Measurements from ENCODE around the gene SRA1. TPM values are rescaled to one million over a fixed set of nuclear protein-coding genes. Genes with fewer than 3 reads are reported as not detected.

SRA1 gene
- total and polyA plus RNA-seq, 7 experiments from 2014 or later = 23.8 to 45.5 (median 34.0) TPM

DNA sequence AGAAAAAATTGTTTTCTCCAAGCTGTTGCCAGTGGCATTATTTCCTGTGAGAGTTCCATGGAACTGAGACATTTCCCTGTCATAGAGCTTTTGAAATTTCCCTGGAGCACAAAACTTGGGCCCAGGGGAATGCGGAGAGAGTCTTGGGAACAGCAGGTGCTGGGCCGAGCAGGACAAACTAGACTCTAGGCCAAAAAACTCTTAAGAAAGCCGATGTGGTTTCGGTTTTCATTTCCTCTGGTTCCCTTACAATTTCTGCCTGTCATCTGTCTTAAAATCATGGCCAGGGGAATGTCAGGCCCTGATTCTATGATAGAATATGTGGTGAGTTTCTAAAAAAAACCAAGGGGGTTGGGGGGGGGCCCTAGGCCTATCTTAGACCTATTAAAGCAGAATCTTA lies 11.9 kb upstream of the SRA1 start:
- ChIA-PET CTCF (interaction anchor here (0.8 kb wide), 1 partner anchor 16 kb away, joined by 3 read pairs; no protein-coding TSS in a partner anchor), POLR2A (interaction anchor here (0.6 to 16.3 kb wide), 7 partner anchors 12 to 168 kb away, joined by 3 to 248 read pairs (median 5); partner anchors contain the start of genes CD14, EIF4EBP3, IK and NDUFA2)
- Histone ChIP-seq H3K4me3 (ENCODE audit: low read length) (peak overlapping the region; percentile 9), H3K9me3 (ENCODE audit: control insufficient read depth in 2 of 3, low read length in 3 of 3) (no peaks in the 10 kb centered on the region), H3K4me1 (ENCODE audit: control insufficient read depth in 2 of 2, insufficient read depth in 2 of 2, low read length in 2 of 2) (peaks cover 18 to 22% of the 10 kb centered on the region in 2 donors), H3K27ac (ENCODE audit: low read depth, low read length) (peak overlapping the region; percentile 83), H3K36me3 (ENCODE audit: control insufficient read depth in 2 of 3, insufficient read depth in 3 of 3, low read length in 3 of 3) (peaks cover 0 to 30% (median 0%) of the 10 kb centered on the region in 3 experiments), H3K27me3 (ENCODE audit: control insufficient read depth in 2 of 2, insufficient read depth in 2 of 2, low read length in 2 of 2) (no peaks in the 10 kb centered on the region)
- Mint-ChIP-seq H3K36me3 (peaks cover 8 to 39% (median 16%) of the 10 kb centered on the region in 5 donors), H3K27ac (peak overlapping the region; percentile 96 to 99 (median 98)), H3K27me3 (no peaks in the 10 kb centered on the region), H3K9me3 (no peaks in the 10 kb centered on the region), H3K4me1 (peaks cover 33 to 68% (median 58%) of the 10 kb centered on the region in 7 donors), H3K4me3 (peak overlapping the region; percentile 70 to 87 (median 82))
- no peak for ATAC-seq
- intact Hi-C loops (cut with micrococcal nuclease) = loop anchor here (10.0 kb wide), 1 partner anchor 1046 kb away; the partner anchor contains the start of gene DIAPH1 (in 2 of the 2)
- DNase-seq = peak in 1 of 9 donors; percentile 19

DNA sequence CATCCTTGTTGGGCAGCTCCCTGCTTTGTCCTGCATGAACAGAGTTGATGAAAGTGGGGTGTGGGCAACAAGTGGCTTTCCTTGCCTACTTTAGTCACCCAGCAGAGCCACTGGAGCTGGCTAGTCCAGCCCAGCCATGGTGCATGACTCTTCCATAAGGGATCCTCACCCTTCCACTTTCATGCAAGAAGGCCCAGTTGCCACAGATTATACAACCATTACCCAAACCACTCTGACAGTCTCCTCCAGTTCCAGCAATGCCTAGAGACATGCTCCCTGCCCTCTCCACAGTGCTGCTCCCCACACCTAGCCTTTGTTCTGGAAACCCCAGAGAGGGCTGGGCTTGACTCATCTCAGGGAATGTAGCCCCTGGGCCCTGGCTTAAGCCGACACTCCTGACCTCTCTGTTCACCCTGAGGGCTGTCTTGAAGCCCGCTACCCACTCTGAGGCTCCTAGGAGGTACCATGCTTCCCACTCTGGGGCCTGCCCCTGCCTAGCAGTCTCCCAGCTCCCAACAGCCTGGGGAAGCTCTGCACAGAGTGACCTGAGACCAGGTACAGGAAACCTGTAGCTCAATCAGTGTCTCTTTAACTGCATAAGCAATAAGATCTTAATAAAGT lies 11.3 kb upstream of the SRA1 start:
- Histone ChIP-seq H3K27me3 (ENCODE audit: control insufficient read depth in 2 of 2, insufficient read depth in 2 of 2, low read length in 2 of 2) (no peaks in the 10 kb centered on the region), H3K4me3 (ENCODE audit: low read length) (peak overlapping the region; percentile 9), H3K9me3 (ENCODE audit: control insufficient read depth in 2 of 3, low read length in 3 of 3) (no peaks in the 10 kb centered on the region), H3K27ac (ENCODE audit: low read depth, low read length) (peak overlapping the region; percentile 83), H3K36me3 (ENCODE audit: control insufficient read depth in 2 of 3, insufficient read depth in 3 of 3, low read length in 3 of 3) (peaks cover 0 to 30% (median 0%) of the 10 kb centered on the region in 3 experiments), H3K4me1 (ENCODE audit: control insufficient read depth in 2 of 2, insufficient read depth in 2 of 2, low read length in 2 of 2) (peaks cover 21 to 27% of the 10 kb centered on the region in 2 donors)
- no peak for DNase-seq
- Mint-ChIP-seq H3K36me3 (peaks cover 8 to 36% (median 16%) of the 10 kb centered on the region in 5 donors), H3K4me3 (peak overlapping the region; percentile 21 to 87 (median 82)), H3K4me1 (peaks cover 33 to 74% (median 63%) of the 10 kb centered on the region in 7 donors), H3K27me3 (no peaks in the 10 kb centered on the region), H3K27ac (peak overlapping the region; percentile 96 to 99 (median 98)), H3K9me3 (no peaks in the 10 kb centered on the region)
- ATAC-seq = no peak
- ChIA-PET CTCF (no interaction called here), POLR2A (interaction anchor here (0.8 to 16.3 kb wide), 6 partner anchors 11 to 167 kb away, joined by 3 to 248 read pairs (median 4); partner anchors contain the start of genes CD14, EIF4EBP3, IK and NDUFA2)
- intact Hi-C loops (cut with micrococcal nuclease) = loop anchor here (10.0 kb wide), 1 partner anchor 1046 kb away; the partner anchor contains the start of gene DIAPH1 (in 2 of the 2)

DNA sequence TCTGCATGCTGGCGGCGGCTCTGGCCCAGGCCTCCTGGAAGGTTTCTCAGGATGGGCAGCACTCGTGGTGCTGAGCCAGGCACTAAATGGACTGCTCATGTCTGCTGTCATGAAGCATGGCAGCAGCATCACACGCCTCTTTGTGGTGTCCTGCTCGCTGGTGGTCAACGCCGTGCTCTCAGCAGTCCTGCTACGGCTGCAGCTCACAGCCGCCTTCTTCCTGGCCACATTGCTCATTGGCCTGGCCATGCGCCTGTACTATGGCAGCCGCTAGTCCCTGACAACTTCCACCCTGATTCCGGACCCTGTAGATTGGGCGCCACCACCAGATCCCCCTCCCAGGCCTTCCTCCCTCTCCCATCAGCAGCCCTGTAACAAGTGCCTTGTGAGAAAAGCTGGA lies 10.6 kb upstream of the SRA1 start:
- Histone ChIP-seq H3K4me3 (ENCODE audit: low read length) (no peak overlapping the region), H3K27ac (ENCODE audit: low read depth, low read length) (no peak overlapping the region), H3K4me1 (ENCODE audit: control insufficient read depth in 2 of 2, insufficient read depth in 2 of 2, low read length in 2 of 2) (peaks cover 28 to 30% of the 10 kb centered on the region in 2 donors), H3K9me3 (ENCODE audit: control insufficient read depth in 2 of 3, low read length in 3 of 3) (no peaks in the 10 kb centered on the region), H3K27me3 (ENCODE audit: control insufficient read depth in 2 of 2, insufficient read depth in 2 of 2, low read length in 2 of 2) (no peaks in the 10 kb centered on the region), H3K36me3 (ENCODE audit: control insufficient read depth in 2 of 3, insufficient read depth in 3 of 3, low read length in 3 of 3) (peaks cover 0 to 30% (median 0%) of the 10 kb centered on the region in 3 experiments)
- no peak for DNase-seq
- Mint-ChIP-seq H3K27me3 (no peaks in the 10 kb centered on the region), H3K4me1 (peaks cover 33 to 81% (median 68%) of the 10 kb centered on the region in 7 donors), H3K27ac (peak overlapping the region in 7 of 9 donors; percentile 31 to 99 (median 96)), H3K9me3 (no peaks in the 10 kb centered on the region), H3K36me3 (peaks cover 3 to 36% (median 12%) of the 10 kb centered on the region in 5 donors), H3K4me3 (peak overlapping the region in 2 of 10 donors; percentile 15 to 73)
- CTCF ChIA-PET = no interaction called here
- intact Hi-C loops (cut with micrococcal nuclease) = loop anchor here (10.0 kb wide), 1 partner anchor 1047 kb away; the partner anchor contains the start of gene DIAPH1 (in 2 of the 2)
- no peak for ATAC-seq
- POLR2A ChIA-PET = interaction anchor here (1.2 to 16.3 kb wide), 4 partner anchors 10 to 75 kb away, joined by 4 to 248 read pairs (median 6); partner anchors contain the start of genes CD14, EIF4EBP3 and SRA1

DNA sequence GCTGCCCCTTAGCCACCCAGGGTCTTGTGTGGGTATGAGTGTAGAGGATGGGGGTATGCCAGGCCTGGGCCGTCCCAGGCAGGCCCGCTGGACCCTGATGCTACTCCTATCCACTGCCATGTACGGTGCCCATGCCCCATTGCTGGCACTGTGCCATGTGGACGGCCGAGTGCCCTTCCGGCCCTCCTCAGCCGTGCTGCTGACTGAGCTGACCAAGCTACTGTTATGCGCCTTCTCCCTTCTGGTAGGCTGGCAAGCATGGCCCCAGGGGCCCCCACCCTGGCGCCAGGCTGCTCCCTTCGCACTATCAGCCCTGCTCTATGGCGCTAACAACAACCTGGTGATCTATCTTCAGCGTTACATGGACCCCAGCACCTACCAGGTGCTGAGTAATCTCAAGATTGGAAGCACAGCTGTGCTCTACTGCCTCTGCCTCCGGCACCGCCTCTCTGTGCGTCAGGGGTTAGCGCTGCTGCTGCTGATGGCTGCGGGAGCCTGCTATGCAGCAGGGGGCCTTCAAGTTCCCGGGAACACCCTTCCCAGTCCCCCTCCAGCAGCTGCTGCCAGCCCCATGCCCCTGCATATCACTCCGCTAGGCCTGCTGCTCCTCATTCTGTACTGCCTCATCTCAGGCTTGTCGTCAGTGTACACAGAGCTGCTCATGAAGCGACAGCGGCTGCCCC lies 10.0 kb upstream of the SRA1 start:
- H3K36me3 ChIP-seq (ENCODE audit: control insufficient read depth in 2 of 3, insufficient read depth in 3 of 3, low read length in 3 of 3) = peaks cover 0 to 30% (median 0%) of the 10 kb centered on the region in 3 experiments
- peaks cover 3 to 36% (median 12%) of the 10 kb centered on the region in 5 donors for H3K36me3 Mint-ChIP-seq
- H3K9me3 Mint-ChIP-seq = no peaks in the 10 kb centered on the region
- H3K27me3 ChIP-seq (ENCODE audit: control insufficient read depth in 2 of 2, insufficient read depth in 2 of 2, low read length in 2 of 2) = no peaks in the 10 kb centered on the region
- intact Hi-C loops (cut with micrococcal nuclease) = loop anchor here (10.0 kb wide), 1 partner anchor 1048 kb away; the partner anchor contains the start of gene DIAPH1 (in 2 of the 2)
- no peak overlapping the region for H3K27ac ChIP-seq (ENCODE audit: low read depth, low read length)
- H3K4me3 Mint-ChIP-seq = peak overlapping the region in 8 of 10 donors; percentile 17 to 96 (median 44)
- no peaks in the 10 kb centered on the region for H3K27me3 Mint-ChIP-seq
- H3K9me3 ChIP-seq (ENCODE audit: control insufficient read depth in 2 of 3, low read length in 3 of 3) = no peaks in the 10 kb centered on the region
- H3K4me3 ChIP-seq (ENCODE audit: low read length) = no peak overlapping the region
- no peak for DNase-seq
- H3K4me1 Mint-ChIP-seq = peaks cover 33 to 86% (median 74%) of the 10 kb centered on the region in 7 donors
- H3K27ac Mint-ChIP-seq = peak overlapping the region; percentile 31 to 99 (median 78)
- H3K4me1 ChIP-seq (ENCODE audit: control insufficient read depth in 2 of 2, insufficient read depth in 2 of 2, low read length in 2 of 2) = peaks cover 28 to 30% of the 10 kb centered on the region in 2 donors
- no peak for ATAC-seq
- ChIA-PET POLR2A (interaction anchor here (1.1 to 16.3 kb wide), 7 partner anchors 10 to 80 kb away, joined by 3 to 248 read pairs (median 4); partner anchors contain the start of genes CD14, EIF4EBP3, IK and NDUFA2), CTCF (no interaction called here)

DNA sequence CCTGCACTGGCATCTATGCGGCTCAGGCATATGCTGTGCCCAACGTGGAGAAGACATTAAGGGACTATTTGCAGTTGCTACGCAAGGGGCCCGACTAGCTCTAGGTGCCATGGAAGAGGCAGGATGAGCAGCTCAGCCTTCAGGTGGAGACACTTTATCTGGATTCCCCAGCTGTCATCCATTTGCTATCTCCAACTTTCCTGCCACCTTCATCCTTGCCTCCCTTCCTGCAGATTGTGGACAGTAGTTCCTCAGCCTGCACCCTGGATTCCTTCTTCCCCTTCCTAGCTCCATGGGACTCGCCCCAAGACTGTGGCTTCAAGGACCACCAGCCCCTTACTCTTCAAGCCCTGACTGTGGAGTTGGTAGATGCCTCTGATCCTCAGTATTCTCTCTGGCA lies 9.4 kb upstream of the SRA1 start:
- no peaks in the 10 kb centered on the region for H3K27me3 ChIP-seq (ENCODE audit: control insufficient read depth in 2 of 2, insufficient read depth in 2 of 2, low read length in 2 of 2)
- peaks cover 33 to 86% (median 74%) of the 10 kb centered on the region in 7 donors for H3K4me1 Mint-ChIP-seq
- no peaks in the 10 kb centered on the region for H3K9me3 Mint-ChIP-seq
- POLR2A ChIA-PET = interaction anchor here (1.1 to 16.3 kb wide), 7 partner anchors 10 to 165 kb away, joined by 3 to 248 read pairs (median 7); partner anchors contain the start of genes ANKHD1, EIF4EBP3, IK and NDUFA2
- H3K4me3 Mint-ChIP-seq = peak overlapping the region in 8 of 10 donors; percentile 19 to 96 (median 47)
- intact Hi-C loops (cut with micrococcal nuclease) = loop anchor here (10.0 kb wide), 1 partner anchor 1048 kb away; the partner anchor contains the start of gene DIAPH1 (in 2 of the 2)
- H3K9me3 ChIP-seq (ENCODE audit: control insufficient read depth in 2 of 3, low read length in 3 of 3) = no peaks in the 10 kb centered on the region
- DNase-seq (no peak), ATAC-seq (no peak)
- no peak overlapping the region for H3K4me3 ChIP-seq (ENCODE audit: low read length)
- H3K4me1 ChIP-seq (ENCODE audit: control insufficient read depth in 2 of 2, insufficient read depth in 2 of 2, low read length in 2 of 2) = peaks cover 28 to 30% of the 10 kb centered on the region in 2 donors
- H3K36me3 ChIP-seq (ENCODE audit: control insufficient read depth in 2 of 3, insufficient read depth in 3 of 3, low read length in 3 of 3) = peaks cover 0 to 35% (median 0%) of the 10 kb centered on the region in 3 experiments
- H3K36me3 Mint-ChIP-seq = peaks cover 3 to 36% (median 12%) of the 10 kb centered on the region in 5 donors
- no peak overlapping the region for H3K27ac ChIP-seq (ENCODE audit: low read depth, low read length)
- CTCF ChIA-PET = interaction anchor here (0.7 to 1.1 kb wide), 2 partner anchors 19 to 73 kb away, joined by 3 read pairs; partner anchors contain the start of gene EIF4EBP3
- H3K27ac Mint-ChIP-seq = peak overlapping the region in 8 of 9 donors; percentile 31 to 96 (median 57)
- no peaks in the 10 kb centered on the region for H3K27me3 Mint-ChIP-seq

DNA sequence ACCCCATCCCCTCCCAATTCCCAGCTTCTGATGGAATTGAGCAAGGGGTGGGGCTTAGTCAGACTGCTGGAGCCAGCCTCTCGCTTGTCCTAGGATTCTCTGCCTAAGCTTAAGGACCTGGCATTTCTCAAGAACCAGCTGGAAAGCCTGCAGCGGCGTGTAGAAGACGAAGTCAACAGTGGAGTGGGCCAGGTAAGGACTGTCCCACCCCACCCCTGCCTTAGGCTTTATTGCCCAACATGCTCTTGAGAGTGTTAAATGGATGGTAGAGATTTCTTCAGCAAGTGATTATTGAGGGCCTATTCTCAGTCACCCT lies 8.5 kb upstream of the SRA1 start:
- no peaks in the 10 kb centered on the region for H3K9me3 Mint-ChIP-seq
- no peaks in the 10 kb centered on the region for H3K27me3 ChIP-seq (ENCODE audit: control insufficient read depth in 2 of 2, insufficient read depth in 2 of 2, low read length in 2 of 2)
- DNase-seq = no peak
- peaks cover 0 to 35% (median 0%) of the 10 kb centered on the region in 3 experiments for H3K36me3 ChIP-seq (ENCODE audit: control insufficient read depth in 2 of 3, insufficient read depth in 3 of 3, low read length in 3 of 3)
- no peak for ATAC-seq
- ChIA-PET POLR2A (interaction anchor here (0.7 to 16.3 kb wide), 10 partner anchors 8 to 164 kb away, joined by 3 to 248 read pairs (median 6); partner anchors contain the start of genes ANKHD1, CD14, EIF4EBP3 and IK), CTCF (interaction anchor here (0.5 to 1.1 kb wide), 2 partner anchors 19 to 54 kb away, joined by 3 to 6 read pairs; partner anchors contain the start of gene EIF4EBP3)
- H3K9me3 ChIP-seq (ENCODE audit: control insufficient read depth in 2 of 3, low read length in 3 of 3) = no peaks in the 10 kb centered on the region
- peaks cover 33 to 86% (median 69%) of the 10 kb centered on the region in 7 donors for H3K4me1 Mint-ChIP-seq
- peak overlapping the region; percentile 91 to 96 (median 94) for H3K4me3 Mint-ChIP-seq
- no peaks in the 10 kb centered on the region for H3K27me3 Mint-ChIP-seq
- peaks cover 3 to 32% (median 12%) of the 10 kb centered on the region in 5 donors for H3K36me3 Mint-ChIP-seq
- intact Hi-C loops (cut with micrococcal nuclease) = loop anchor here (2.0 to 10.0 kb wide), 3 partner anchors 263 to 1161 kb away; partner anchors contain the start of genes DIAPH1 (in 2 of the 2), PFDN1 (in 2 of the 2) and SPATA24 (in 1 of the 2)
- peaks cover 28 to 30% of the 10 kb centered on the region in 2 donors for H3K4me1 ChIP-seq (ENCODE audit: control insufficient read depth in 2 of 2, insufficient read depth in 2 of 2, low read length in 2 of 2)
- peak overlapping the region; percentile 92 to 99 (median 96) for H3K27ac Mint-ChIP-seq
- peak overlapping the region; percentile 94 for H3K27ac ChIP-seq (ENCODE audit: low read depth, low read length)
- H3K4me3 ChIP-seq (ENCODE audit: low read length) = no peak overlapping the region
